Lung (tissue), 12 donors: Measurements from ENCODE around the gene MAGEF1. TPM values are rescaled to one million over a fixed set of nuclear protein-coding genes. Genes with fewer than 3 reads are reported as not detected.

ENCODE experiments used
- ATAC-seq: fragments of 200-7000 bp; cut with Tn5 transposase; one replicate; pipeline ENCODE4 v1.9.1; 2020; ENCODE audit warnings: moderate number of reproducible peaks; ENCODE audit not compliant: insufficient read depth, low FRiP score
- DNase-seq, 3 donors: peaks; one replicate each; pipeline ENCODE4 v3.0.0-alpha.2; 2013 to 2017
- H3K27ac ChIP-seq, 2 donors: one replicate each; pipeline ENCODE4 v1.5.1; 2013; ENCODE audit warnings: mild to moderate bottlenecking in 2 of 2, moderate library complexity in 2 of 2, control low read depth in 1 of 2, inconsistent platforms in 1 of 2, low read depth in 1 of 2, low read length in 1 of 2
- H3K27me3 ChIP-seq, 3 donors: one replicate each; pipeline ENCODE4 v1.5.1; 2013; ENCODE audit warnings: low read length in 2 of 3; ENCODE audit not compliant: control insufficient read depth in 3 of 3, insufficient read depth in 3 of 3
- H3K36me3 ChIP-seq, 4 donors: one replicate each; pipeline ENCODE4 v1.5.1; 2013; ENCODE audit warnings: low read length in 4 of 4, mild to moderate bottlenecking in 1 of 4, moderate library complexity in 1 of 4; ENCODE audit not compliant: control insufficient read depth in 4 of 4, insufficient read depth in 4 of 4
- H3K4me1 ChIP-seq, 5 donors: one replicate each; pipeline ENCODE4 v1.5.1; 2013; ENCODE audit warnings: low read length in 5 of 5, mild to moderate bottlenecking in 2 of 5, moderate library complexity in 1 of 5; ENCODE audit not compliant: control insufficient read depth in 5 of 5, insufficient read depth in 5 of 5
- H3K4me3 ChIP-seq: one replicate; pipeline ENCODE4 v1.5.1; 2013; ENCODE audit warnings: mild to moderate bottlenecking, control low read depth, moderate library complexity
- H3K9ac ChIP-seq, 2 donors: one replicate each; pipeline ENCODE4 v1.5.1; 2013; ENCODE audit warnings: low read length in 2 of 2, control low read depth in 1 of 2; ENCODE audit not compliant: insufficient read depth in 1 of 2
- H3K9me3 ChIP-seq, 4 donors: one replicate each; pipeline ENCODE4 v1.5.1; 2013; ENCODE audit warnings: low read length in 3 of 4, mild to moderate bottlenecking in 1 of 4, moderate library complexity in 1 of 4; ENCODE audit not compliant: control insufficient read depth in 4 of 4, insufficient read depth in 3 of 4
- CTCF ChIP-seq: IDR thresholded peaks from 2 replicates; pipeline ENCODE4 v1.5.1; 2012; ENCODE audit warnings: mild to moderate bottlenecking; ENCODE audit errors: control extremely low read depth, extremely low read depth
- WGBS, 2 donors: extraction: QIAGEN DNeasy Blood & Tissue Kit; methylation state at CpG; one replicate each; pipeline ENCODE4 v1.1.7; 2013; 5-methylcytosine and 5-hydroxymethylcytosine counted together
- polyA plus RNA-seq, 2 donors: library from polyadenylated mRNA; stranded (reverse); fragments of 200-250 nt; gene quantifications; one replicate each; pipeline ENCODE4 v1.2.1, GENCODE V29; 2013
- total RNA-seq, 2 donors: library from RNA; depleted of rRNA in 1 of 2; stranded (reverse); fragments of >200 nt in 1 of 2; gene quantifications; one replicate each; pipeline ENCODE4 v1.2.1, GENCODE V29; 2014 to 2021
- donor health status: control.
- donor health status: control.
- donor health status: Bipolar disorder and iron deficiency.
- donor health status: healthy.
- donor health status: DM: yes; HTN: yes; CAD: no.

Gene MAGEF1
- total and polyA plus RNA-seq, 4 donors = 30.1 to 36.1 (median 33.1) TPM

GRCh38 chr3:184741798-184742675 is 30.2 kb upstream of the MAGEF1 start:
- Histone ChIP-seq H3K9ac (no peak overlapping the region), H3K27ac (no peak overlapping the region), H3K27me3 (no peaks in the 10 kb centered on the region), H3K4me1 (peaks cover 0 to 20% (median 8%) of the 10 kb centered on the region in 5 donors), H3K36me3 (no peaks in the 10 kb centered on the region), H3K4me3 (no peak overlapping the region), H3K9me3 (no peaks in the 10 kb centered on the region)
- ATAC-seq (no peak), DNase-seq (no peak)
- no peak for TF ChIP-seq CTCF
- WGBS, 2 donors = 78 to 79% methylated on average over 12 of the region's 12 CpGs

GRCh38 chr3:184741259-184741556 is 29.3 kb upstream of the MAGEF1 start:
- no peak for ATAC-seq
- DNase-seq = no peak
- H3K27ac ChIP-seq = no peak overlapping the region
- WGBS, 2 donors = 90 to 95% methylated on average over 8 of the region's 8 CpGs
- no peaks in the 10 kb centered on the region for H3K36me3 ChIP-seq
- no peak overlapping the region for H3K9ac ChIP-seq
- peaks cover 0 to 20% (median 8%) of the 10 kb centered on the region in 5 donors for H3K4me1 ChIP-seq
- TF ChIP-seq CTCF = no peak
- H3K4me3 ChIP-seq = no peak overlapping the region
- H3K27me3 ChIP-seq = no peaks in the 10 kb centered on the region
- no peaks in the 10 kb centered on the region for H3K9me3 ChIP-seq

GRCh38 chr3:184740509-184741258 is 28.8 kb upstream of the MAGEF1 start:
- no peak overlapping the region for H3K27ac ChIP-seq
- no peak for DNase-seq
- H3K27me3 ChIP-seq = no peaks in the 10 kb centered on the region
- H3K9ac ChIP-seq = no peak overlapping the region
- ATAC-seq = no peak
- H3K4me1 ChIP-seq = peaks cover 0 to 20% (median 8%) of the 10 kb centered on the region in 5 donors
- WGBS, 2 donors = 82 to 83% methylated on average over 9 of the region's 9 CpGs
- H3K36me3 ChIP-seq = no peaks in the 10 kb centered on the region
- no peak overlapping the region for H3K4me3 ChIP-seq
- TF ChIP-seq CTCF = no peak
- no peaks in the 10 kb centered on the region for H3K9me3 ChIP-seq
